Activated naive CD8-positive, alpha-beta T cell (primary cell): ENCODE measurements around the gene ANXA9.

ENCODE experiments used
- H3K27ac Mint-ChIP-seq: one replicate; pipeline ENCODE4 v1.8.0; 2021; ENCODE audit warnings: mixed read lengths
- H3K27me3 Mint-ChIP-seq: one replicate; pipeline ENCODE4 v1.8.0; 2021; ENCODE audit warnings: mixed read lengths
- H3K36me3 Mint-ChIP-seq: one replicate; pipeline ENCODE4 v1.8.0; 2021; ENCODE audit warnings: mixed read lengths
- H3K4me1 Mint-ChIP-seq: one replicate; pipeline ENCODE4 v1.8.0; 2021; ENCODE audit warnings: low read depth, mixed read lengths
- H3K4me3 Mint-ChIP-seq: one replicate; pipeline ENCODE4 v1.8.0; 2021; ENCODE audit warnings: mild to moderate bottlenecking, mixed read lengths
- H3K9me3 Mint-ChIP-seq: one replicate; pipeline ENCODE4 v1.8.0; 2021; ENCODE audit warnings: low read depth, mixed read lengths

The ANXA9 gene, protein sequence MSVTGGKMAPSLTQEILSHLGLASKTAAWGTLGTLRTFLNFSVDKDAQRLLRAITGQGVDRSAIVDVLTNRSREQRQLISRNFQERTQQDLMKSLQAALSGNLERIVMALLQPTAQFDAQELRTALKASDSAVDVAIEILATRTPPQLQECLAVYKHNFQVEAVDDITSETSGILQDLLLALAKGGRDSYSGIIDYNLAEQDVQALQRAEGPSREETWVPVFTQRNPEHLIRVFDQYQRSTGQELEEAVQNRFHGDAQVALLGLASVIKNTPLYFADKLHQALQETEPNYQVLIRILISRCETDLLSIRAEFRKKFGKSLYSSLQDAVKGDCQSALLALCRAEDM

DNA sequence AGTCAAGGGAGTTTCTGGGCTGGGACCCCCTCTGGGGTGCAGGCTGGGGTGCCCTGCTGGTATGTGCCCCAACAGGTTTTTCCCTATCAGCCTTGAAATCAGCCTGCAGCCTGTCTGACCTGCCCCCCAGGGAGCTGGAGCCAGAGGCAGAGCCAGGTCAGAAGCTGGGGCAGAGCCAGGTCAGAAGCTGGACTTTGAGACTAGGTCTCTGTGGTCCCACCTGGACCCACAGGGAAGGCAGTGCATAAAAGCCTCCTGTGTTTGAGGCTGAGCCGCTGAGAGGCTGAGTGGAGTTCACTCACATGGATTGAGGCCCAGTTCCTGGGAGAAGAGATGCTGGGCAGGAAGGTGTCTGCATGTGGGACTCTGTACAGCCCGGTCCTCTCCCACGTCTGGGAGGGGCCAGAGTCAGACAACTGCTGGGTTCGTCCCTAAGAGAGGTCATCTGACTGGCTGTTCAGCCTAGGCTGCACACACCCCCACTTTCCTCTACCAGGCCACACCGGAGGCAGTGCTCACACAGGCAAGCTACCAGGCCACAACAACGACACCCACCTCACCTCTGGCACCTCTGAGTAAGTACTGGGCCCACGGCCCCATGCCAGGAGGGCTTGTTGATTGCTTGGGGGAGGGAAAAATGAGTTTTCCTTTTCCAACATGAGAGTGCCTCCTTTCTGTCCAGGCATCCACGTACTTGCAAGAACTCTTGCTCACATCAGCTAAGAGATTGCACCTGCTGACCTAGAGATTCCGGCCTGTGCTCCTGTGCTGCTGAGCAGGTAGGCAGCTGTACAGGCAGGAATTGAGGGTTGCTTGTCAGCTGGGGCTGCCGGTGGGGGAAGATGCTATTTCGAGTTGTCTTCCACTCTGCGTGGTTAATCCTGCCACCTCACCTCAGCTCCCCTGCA is at the start of gene ANXA9:
TSS of gene ANXA9 (plus strand) at position 488 of the 908 bp plus-strand sequence. CDS start 814 bp downstream, outside the sequence.
- no peak within 1 kb of the TSS for H3K27ac Mint-ChIP-seq

DNA sequence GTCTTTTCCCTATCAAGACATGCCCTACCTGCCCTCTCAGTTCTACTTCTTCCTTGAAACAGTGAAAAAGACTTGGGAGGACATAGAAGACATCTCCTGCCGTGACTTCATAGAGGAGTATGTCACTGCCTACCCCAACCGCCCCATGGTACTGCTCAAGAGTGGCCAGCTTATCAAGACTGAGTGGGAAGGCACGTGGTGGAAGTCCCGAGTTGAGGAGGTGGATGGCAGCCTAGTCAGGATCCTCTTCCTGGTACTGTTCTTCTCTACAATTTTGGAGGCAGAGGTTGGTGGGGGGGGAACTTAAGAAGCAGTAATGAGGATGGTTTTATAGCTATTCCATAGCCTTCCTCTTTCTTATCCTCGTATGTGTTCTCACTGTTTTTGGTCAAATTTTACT is 37.2 kb upstream of the ANXA9 start:
- H3K27me3 Mint-ChIP-seq: no peaks in the 10 kb centered on the region
- H3K4me3 Mint-ChIP-seq: no peak overlapping the region
- no peaks in the 10 kb centered on the region for H3K9me3 Mint-ChIP-seq
- peaks cover 12% of the 10 kb centered on the region for H3K36me3 Mint-ChIP-seq
- H3K27ac Mint-ChIP-seq: peak overlapping the region; percentile 13
- H3K4me1 Mint-ChIP-seq: no peaks in the 10 kb centered on the region

More for the DNA sequence above, at the start of gene ANXA9:
- no peaks in the 10 kb centered on the region for H3K9me3 Mint-ChIP-seq
- peaks cover 20% of the 10 kb centered on the region for H3K4me1 Mint-ChIP-seq
- H3K27me3 Mint-ChIP-seq: no peaks in the 10 kb centered on the region
- H3K4me3 Mint-ChIP-seq: no peak within 1 kb of the TSS
- no peaks in the 10 kb centered on the region for H3K36me3 Mint-ChIP-seq

DNA sequence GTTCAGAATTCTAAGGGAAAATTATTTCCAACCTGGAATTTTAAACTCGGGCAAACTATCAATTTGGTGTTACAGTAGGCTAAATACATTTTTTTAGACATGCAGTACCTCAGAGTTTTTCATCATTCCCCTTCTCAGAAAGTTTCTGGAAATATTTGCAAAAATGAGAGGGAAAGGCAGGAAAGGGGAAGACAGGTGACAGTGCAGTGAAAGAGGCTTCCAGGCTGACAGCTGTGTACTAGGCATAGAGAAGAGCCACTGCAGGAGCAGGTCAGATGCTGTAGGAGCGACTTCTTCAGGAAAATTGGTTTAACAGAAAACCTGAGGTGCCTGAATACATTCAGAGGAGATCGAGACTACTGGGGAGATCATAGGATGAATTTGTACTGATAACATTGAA is 27.4 kb upstream of the ANXA9 start:
- Mint-ChIP-seq H3K36me3 (peaks cover 13% of the 10 kb centered on the region), H3K27ac (no peak overlapping the region), H3K4me1 (no peaks in the 10 kb centered on the region), H3K27me3 (no peaks in the 10 kb centered on the region), H3K9me3 (no peaks in the 10 kb centered on the region), H3K4me3 (no peak overlapping the region)

DNA sequence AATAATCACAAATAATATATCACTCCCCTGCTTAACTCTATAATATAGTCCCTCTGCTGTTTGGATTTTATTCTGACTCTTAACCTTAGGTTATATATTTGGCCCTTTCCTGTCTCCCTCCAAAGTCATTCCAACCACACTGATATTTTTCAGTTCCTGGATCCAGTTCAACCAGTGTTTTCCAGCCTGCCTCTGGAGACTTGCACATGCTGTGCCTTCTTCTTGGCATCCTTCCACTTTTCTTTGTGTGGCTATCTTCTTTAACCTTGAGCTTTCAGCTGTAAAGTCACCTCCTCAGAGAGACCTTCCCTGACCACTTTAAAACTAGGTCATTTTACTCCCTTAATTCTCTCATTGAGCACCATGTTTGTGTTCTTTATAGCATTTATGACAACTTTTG is 26.8 kb upstream of the ANXA9 start:
- peaks cover 13% of the 10 kb centered on the region for H3K36me3 Mint-ChIP-seq
- no peak overlapping the region for H3K27ac Mint-ChIP-seq
- H3K9me3 Mint-ChIP-seq: no peaks in the 10 kb centered on the region
- H3K4me3 Mint-ChIP-seq: no peak overlapping the region
- H3K4me1 Mint-ChIP-seq: no peaks in the 10 kb centered on the region
- H3K27me3 Mint-ChIP-seq: no peaks in the 10 kb centered on the region

DNA sequence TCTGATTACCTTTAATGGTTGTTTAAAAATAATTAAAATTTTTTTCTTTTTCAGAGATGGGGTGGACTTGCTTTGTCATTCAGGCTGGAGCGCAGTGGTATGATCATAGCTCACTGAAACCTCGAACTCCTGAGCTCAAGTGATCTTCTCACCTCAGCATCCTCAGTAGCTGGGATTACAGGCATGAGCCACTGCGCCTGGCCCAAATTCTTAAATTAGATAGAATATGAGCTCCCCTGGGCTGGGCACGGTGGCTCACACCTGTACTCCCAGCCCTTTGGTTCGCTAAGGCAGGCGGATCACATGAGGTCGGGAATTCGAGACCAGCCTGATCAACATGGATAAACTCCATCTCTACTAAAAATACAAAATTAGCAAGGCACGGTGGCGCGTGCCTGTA is 24.4 kb upstream of the ANXA9 start:
- no peaks in the 10 kb centered on the region for H3K9me3 Mint-ChIP-seq
- H3K4me3 Mint-ChIP-seq: no peak overlapping the region
- H3K4me1 Mint-ChIP-seq: no peaks in the 10 kb centered on the region
- no peak overlapping the region for H3K27ac Mint-ChIP-seq
- no peaks in the 10 kb centered on the region for H3K27me3 Mint-ChIP-seq
- peaks cover 2% of the 10 kb centered on the region for H3K36me3 Mint-ChIP-seq

DNA sequence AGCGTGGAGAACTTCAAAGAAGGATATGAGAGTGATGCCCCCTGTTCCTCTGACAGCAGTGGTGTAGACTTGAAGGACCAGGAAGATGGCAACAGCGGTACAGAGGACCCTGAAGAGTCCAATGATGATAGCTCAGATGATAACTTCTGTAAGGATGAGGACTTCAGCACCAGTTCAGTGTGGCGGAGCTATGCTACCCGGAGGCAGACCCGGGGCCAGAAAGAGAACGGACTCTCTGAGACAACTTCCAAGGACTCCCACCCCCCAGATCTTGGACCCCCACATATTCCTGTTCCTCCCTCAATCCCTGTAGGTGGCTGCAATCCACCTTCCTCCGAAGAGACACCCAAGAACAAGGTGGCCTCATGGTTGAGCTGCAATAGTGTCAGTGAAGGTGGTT is 21.4 kb upstream of the ANXA9 start:
- Mint-ChIP-seq H3K36me3 (no peaks in the 10 kb centered on the region), H3K9me3 (no peaks in the 10 kb centered on the region), H3K27ac (no peak overlapping the region), H3K27me3 (no peaks in the 10 kb centered on the region), H3K4me1 (no peaks in the 10 kb centered on the region), H3K4me3 (no peak overlapping the region)

DNA sequence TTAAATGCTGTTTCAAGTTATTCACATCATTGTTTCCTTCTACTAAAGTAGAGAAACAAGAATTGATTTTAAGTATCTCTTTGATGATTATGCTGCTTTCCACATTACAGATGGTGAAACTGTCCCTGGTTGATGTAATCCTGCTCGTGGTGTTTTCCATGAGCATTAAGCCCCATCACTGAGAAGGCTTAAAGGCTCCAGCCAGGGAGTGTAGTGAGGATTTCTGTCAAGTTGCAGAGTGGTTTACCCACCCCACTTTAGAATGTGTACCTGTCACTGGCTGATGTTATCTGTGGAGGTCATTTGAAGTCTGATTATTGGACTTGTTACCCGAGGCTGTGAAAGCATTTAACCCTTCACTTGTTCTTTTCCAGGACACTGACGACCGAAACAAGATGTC is 20.3 kb upstream of the ANXA9 start:
- Mint-ChIP-seq H3K27me3 (no peaks in the 10 kb centered on the region), H3K36me3 (no peaks in the 10 kb centered on the region), H3K9me3 (no peaks in the 10 kb centered on the region), H3K4me3 (no peak overlapping the region), H3K27ac (peak overlapping the region; percentile 73), H3K4me1 (no peaks in the 10 kb centered on the region)

DNA sequence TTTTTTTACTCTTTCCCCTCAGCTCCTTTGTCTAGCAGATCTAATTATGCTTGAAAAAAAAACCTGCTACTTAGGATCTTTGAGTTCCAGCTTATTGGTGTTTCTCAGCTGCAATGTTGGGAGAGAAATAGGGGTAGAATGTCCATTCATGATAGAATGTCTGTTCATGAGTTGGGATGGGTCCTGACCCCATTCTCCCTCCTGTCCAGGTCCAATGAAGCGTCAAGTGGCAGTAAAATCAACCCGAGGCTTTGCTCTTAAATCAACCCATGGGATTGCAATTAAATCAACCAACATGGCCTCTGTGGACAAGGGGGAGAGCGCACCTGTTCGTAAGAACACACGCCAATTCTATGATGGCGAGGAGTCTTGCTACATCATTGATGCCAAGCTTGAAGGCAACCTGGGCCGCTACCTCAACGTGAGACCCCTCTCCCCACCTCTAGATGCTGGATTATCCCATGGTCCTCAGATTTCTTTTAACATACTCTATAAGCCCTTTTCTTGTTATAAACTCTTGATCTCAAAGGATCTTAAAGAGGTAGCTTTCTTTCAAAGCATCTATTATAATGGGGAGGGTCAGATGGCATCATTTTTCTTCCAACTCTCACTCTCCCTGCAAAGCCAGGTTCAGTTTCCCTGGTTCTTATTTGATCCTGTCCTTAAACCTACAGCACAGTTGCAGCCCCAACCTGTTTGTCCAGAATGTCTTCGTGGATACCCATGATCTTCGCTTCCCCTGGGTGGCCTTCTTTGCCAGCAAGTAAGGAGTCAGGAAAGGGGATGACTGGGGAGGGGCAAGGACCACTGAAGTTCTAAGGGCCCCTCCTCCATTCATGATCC is 18.6 kb upstream of the ANXA9 start:
- no peaks in the 10 kb centered on the region for H3K27me3 Mint-ChIP-seq
- no peaks in the 10 kb centered on the region for H3K36me3 Mint-ChIP-seq
- H3K4me3 Mint-ChIP-seq: no peak overlapping the region
- peak overlapping the region; percentile 22 for H3K27ac Mint-ChIP-seq
- no peaks in the 10 kb centered on the region for H3K4me1 Mint-ChIP-seq
- no peaks in the 10 kb centered on the region for H3K9me3 Mint-ChIP-seq

DNA sequence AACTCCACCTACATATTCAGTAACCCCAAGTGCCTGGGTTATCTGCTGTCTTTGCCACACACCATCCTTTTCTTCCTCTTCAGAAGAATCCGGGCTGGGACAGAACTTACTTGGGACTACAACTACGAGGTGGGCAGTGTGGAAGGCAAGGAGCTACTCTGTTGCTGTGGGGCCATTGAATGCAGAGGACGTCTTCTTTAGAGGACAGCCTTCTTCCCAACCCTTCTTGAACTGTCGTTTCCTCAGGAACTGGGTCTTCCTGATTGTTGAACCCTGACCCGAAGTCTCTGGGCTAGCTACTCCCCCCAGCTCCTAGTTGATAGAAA is 18.0 kb upstream of the ANXA9 start:
- peaks cover 2% of the 10 kb centered on the region for H3K4me1 Mint-ChIP-seq
- peak overlapping the region; percentile 22 for H3K27ac Mint-ChIP-seq
- H3K9me3 Mint-ChIP-seq: no peaks in the 10 kb centered on the region
- H3K36me3 Mint-ChIP-seq: no peaks in the 10 kb centered on the region
- H3K4me3 Mint-ChIP-seq: no peak overlapping the region
- H3K27me3 Mint-ChIP-seq: no peaks in the 10 kb centered on the region

DNA sequence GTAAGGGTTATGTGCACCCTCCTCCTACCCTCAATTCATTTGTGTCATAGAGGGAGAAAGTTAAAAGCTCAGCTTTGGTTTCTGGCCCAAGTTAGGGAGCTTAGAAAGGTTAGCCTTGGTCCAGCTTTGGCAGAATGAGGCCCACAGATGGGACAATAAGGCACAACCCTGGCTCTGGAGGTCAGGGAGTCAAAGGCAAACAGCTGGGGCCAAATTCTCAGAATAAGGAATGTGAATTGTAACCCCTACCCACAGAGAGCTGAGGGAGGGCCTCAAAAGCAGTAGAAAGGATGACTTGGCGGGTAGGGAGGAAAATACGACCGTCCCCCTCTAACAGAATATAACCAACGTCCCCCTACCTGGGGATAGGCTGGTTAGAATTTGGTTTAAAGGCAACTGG is 16.5 kb upstream of the ANXA9 start:
- no peaks in the 10 kb centered on the region for H3K27me3 Mint-ChIP-seq
- H3K4me1 Mint-ChIP-seq: peaks cover 5% of the 10 kb centered on the region
- no peaks in the 10 kb centered on the region for H3K9me3 Mint-ChIP-seq
- H3K4me3 Mint-ChIP-seq: no peak overlapping the region
- no peaks in the 10 kb centered on the region for H3K36me3 Mint-ChIP-seq
- peak overlapping the region; percentile 54 for H3K27ac Mint-ChIP-seq

DNA sequence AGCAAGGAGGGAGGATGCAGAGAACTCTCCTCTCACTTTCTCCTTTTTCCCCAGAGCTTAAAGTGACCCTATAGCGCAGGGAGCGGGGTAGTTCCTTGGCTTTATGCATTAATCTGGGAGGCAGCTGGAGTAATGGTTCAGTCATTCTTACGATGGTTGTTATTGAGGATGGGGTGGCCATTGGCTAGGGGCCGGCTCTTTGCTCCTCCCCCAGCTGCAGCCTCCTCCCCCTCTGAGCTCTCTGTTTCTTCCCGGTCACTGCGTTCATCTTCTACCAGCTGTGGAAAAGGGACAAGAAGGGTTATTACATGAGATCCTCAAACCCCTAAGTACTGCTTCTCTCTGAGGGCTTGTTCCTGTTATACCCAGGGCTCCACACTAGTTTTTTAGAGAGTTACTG is 16.1 kb upstream of the ANXA9 start:
- peaks cover 9% of the 10 kb centered on the region for H3K4me1 Mint-ChIP-seq
- H3K9me3 Mint-ChIP-seq: no peaks in the 10 kb centered on the region
- no peaks in the 10 kb centered on the region for H3K27me3 Mint-ChIP-seq
- H3K27ac Mint-ChIP-seq: peak overlapping the region; percentile 46
- H3K36me3 Mint-ChIP-seq: no peaks in the 10 kb centered on the region
- H3K4me3 Mint-ChIP-seq: no peak overlapping the region

DNA sequence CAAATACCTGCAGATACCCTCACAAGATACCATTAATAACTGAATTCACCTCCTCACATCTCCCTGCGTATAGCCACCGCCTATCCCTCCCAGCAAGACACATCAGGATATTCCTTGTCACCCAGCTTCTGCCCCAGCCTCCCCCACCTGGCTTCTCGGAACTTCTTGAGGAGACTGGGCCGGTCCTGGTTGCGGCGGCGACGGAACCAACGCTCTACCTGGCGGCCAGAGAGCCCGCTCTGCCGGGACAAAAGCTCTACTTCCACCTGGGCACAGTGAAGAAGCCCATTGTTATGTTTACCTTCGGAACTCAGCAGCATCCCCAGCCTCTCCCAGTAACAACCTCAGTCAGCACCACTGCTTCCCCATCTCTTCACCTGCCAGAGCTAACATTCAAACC is 14.2 kb upstream of the ANXA9 start:
- Mint-ChIP-seq H3K4me3 (no peak overlapping the region), H3K9me3 (no peaks in the 10 kb centered on the region), H3K27me3 (no peaks in the 10 kb centered on the region), H3K4me1 (peaks cover 28% of the 10 kb centered on the region), H3K27ac (peak overlapping the region; percentile 2), H3K36me3 (no peaks in the 10 kb centered on the region)

DNA sequence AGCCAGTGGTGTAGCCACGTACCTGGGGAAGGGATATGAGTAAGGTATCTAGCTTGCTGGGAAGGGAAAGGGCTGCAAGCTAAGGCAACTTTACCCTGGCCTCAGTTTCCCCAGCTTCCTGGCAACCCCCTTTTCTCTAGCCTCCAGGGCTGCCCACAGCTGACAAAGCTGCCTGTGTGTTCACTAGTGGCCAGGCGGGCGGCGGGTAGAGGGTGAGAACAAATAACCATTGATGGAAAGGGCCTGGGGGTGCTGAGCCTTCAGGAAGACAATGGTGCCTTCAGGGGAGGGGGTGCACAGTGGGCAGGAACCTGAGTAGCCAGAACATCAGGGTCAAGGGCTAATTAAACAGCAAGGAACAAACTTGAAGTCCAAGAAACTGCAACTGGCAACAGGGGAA is 13.6 kb upstream of the ANXA9 start:
- H3K36me3 Mint-ChIP-seq: no peaks in the 10 kb centered on the region
- peak overlapping the region; percentile 71 for H3K27ac Mint-ChIP-seq
- H3K4me1 Mint-ChIP-seq: peaks cover 33% of the 10 kb centered on the region
- H3K9me3 Mint-ChIP-seq: no peaks in the 10 kb centered on the region
- no peaks in the 10 kb centered on the region for H3K27me3 Mint-ChIP-seq
- no peak overlapping the region for H3K4me3 Mint-ChIP-seq

DNA sequence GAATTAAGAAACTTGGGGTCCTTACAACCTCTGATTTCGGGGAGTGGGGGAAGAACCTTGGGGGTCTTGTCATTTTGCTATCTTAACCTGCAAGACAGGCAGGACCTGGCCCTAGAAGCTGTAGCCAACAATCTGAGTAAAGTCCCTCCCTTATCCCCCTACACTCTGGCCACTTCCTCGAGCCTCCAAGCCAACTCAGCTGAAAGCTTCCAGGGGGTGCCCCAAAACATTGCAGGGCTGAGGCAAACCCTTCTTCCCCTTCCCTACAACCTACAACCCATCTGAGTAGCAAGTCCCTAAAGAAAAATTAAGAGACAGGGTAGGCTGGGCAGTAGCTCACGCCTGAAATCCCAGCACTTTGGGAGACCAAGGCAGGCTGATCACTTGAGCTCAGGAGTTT is 12.5 kb upstream of the ANXA9 start:
- H3K9me3 Mint-ChIP-seq: no peaks in the 10 kb centered on the region
- peaks cover 34% of the 10 kb centered on the region for H3K4me1 Mint-ChIP-seq
- H3K4me3 Mint-ChIP-seq: no peak overlapping the region
- H3K36me3 Mint-ChIP-seq: no peaks in the 10 kb centered on the region
- no peaks in the 10 kb centered on the region for H3K27me3 Mint-ChIP-seq
- H3K27ac Mint-ChIP-seq: no peak overlapping the region
